Central memory CD8-positive, alpha-beta T cell (primary cell): Measurements from ENCODE around the gene KRTAP3-2.
"Not testable (repeated sequence)": the region's sequence is repeated elsewhere in the genome, so short reads cannot be mapped to it uniquely, and the experiment has no call there.

Experiments
- ATAC-seq: fragments of 150-1000 bp; cut with Tn5 transposase; replicated peaks from 2 replicates; pipeline ENCODE4 v1.10.0; 2022; ENCODE audit warnings: mild to moderate bottlenecking, moderate FRiP score, moderate number of reproducible peaks; ENCODE audit not compliant: poor library complexity, severe bottlenecking; ENCODE audit errors: extremely low read depth
- DNase-seq, 2 donors: peaks; one replicate each; pipeline ENCODE4 v3.0.0; 2021; ENCODE audit warnings: low spot score in 2 of 2
- H3K27ac Mint-ChIP-seq: one replicate; pipeline ENCODE4 v1.8.0; 2022; ENCODE audit warnings: low read depth, mild to moderate bottlenecking, moderate library complexity, mixed read lengths
- H3K27me3 Mint-ChIP-seq: one replicate; pipeline ENCODE4 v1.8.0; 2022; ENCODE audit warnings: mixed read lengths
- H3K36me3 Mint-ChIP-seq: one replicate; pipeline ENCODE4 v1.8.0; 2022; ENCODE audit warnings: mild to moderate bottlenecking, moderate library complexity, mixed read lengths; ENCODE audit not compliant: insufficient read depth
- H3K4me1 Mint-ChIP-seq: one replicate; pipeline ENCODE4 v1.8.0; 2022; ENCODE audit warnings: mixed read lengths
- H3K4me3 Mint-ChIP-seq: one replicate; pipeline ENCODE4 v1.8.0; 2022; ENCODE audit warnings: mild to moderate bottlenecking, moderate library complexity, mixed read lengths
- H3K9me3 Mint-ChIP-seq: one replicate; pipeline ENCODE4 v1.8.0; 2022; ENCODE audit warnings: mixed read lengths

KRTAP3-2 gene

DNA sequence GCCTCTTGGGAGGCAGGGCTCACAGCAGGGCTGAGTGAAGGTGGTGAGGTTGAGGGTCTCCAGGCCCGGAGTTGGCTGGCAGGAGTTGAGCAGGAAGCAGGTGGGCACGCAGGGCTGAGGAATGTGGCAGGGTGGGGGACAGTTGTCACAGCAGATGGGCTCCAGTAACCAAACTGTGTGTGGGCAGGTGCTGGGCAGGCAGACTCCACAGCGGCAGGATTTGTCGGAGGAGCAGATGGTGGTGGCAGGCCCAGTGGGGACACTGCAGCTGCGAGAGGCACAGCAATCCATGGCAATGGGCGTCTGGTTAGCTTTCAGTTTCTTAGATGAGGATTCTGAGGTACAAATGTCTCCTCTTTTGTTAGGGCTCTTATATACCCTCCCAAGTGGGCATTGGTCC is at the start of gene KRTAP3-2:
KRTAP3-2 (minus strand) TSS at position 344 of the 400 bp plus-strand sequence; CDS start at position 291, 53 bp downstream.
- not testable (repeated sequence) for H3K9me3 Mint-ChIP-seq, H3K4me1 Mint-ChIP-seq, ATAC-seq, DNase-seq, H3K4me3 Mint-ChIP-seq, H3K36me3 Mint-ChIP-seq, H3K27ac Mint-ChIP-seq
- H3K27me3 Mint-ChIP-seq, result peaks cover 96% of the 10 kb centered on the region

DNA sequence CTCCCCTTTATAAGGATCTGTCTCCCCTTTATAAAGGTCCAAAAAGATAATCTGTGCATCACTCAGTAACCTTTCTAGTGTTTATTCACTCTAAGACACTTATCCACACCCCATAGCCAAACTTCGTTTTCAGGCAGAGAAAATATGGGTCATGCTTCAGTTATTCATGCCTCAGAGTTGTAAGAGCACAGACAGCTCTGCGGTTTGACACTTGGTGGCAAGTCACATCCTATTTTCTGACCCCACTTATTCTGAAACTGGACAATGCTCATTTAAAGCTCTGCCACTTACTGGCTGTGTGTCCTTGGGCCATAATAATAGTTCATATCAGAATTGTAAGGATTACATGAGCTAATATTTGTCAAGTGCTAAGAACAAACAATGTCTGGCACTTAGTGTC is 49.4 kb upstream of the KRTAP3-2 start:
- Mint-ChIP-seq H3K4me1 (no peaks in the 10 kb centered on the region), H3K27ac (no peak overlapping the region), H3K36me3 (no peaks in the 10 kb centered on the region), H3K4me3 (no peak overlapping the region), H3K9me3 (no peaks in the 10 kb centered on the region), H3K27me3 (peaks cover 81% of the 10 kb centered on the region)
- DNase-seq, result no peak
- no peak for ATAC-seq

GRCh38 chr17:41048441-41048840 is 48.7 kb upstream of the KRTAP3-2 start:
- ATAC-seq, result no peak

DNA sequence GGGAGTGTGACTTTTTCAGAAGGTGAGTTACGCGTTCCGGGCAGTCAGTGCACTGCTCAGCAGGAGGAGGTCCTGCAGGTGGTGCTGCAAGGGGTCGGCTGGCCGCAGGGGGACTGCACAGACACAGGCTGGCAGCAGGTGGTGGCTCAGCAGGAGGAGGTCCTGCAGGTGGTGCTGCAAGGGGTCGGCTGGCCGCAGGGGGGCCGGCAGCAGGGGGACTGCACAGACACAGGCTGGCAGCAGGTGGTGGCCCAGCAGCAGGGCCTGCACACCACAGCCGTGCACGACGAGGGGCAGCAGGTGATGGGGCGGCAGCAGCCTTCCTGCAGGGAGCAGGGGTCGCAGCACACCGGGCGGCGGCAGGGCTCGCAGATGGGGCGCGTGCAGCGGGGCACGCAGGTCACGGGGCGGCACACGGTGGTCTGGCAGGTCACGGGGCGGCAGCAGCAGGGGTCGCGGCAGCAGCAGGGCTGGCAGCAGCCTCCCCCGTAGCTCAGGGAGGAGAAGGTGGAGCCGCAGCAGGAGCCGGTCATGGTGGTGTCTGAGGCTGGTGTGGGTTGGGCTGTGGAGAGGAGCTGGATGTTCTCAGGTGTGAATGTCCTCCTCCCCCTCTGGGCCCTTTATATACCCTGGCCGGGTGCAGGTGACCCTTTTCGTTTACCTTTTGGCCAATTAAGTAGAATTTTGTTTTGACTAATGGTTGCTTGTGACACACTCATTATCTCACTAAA is 47.2 kb upstream of the KRTAP3-2 start, which contains the start of gene KRTAP2-1:
KRTAP2-1 (minus strand) TSS at position 582 of the 731 bp plus-strand sequence; CDS start at position 533, 49 bp downstream.
- ATAC-seq, H3K36me3 Mint-ChIP-seq, DNase-seq, H3K4me3 Mint-ChIP-seq, H3K4me1 Mint-ChIP-seq, H3K9me3 Mint-ChIP-seq, H3K27ac Mint-ChIP-seq: not testable (repeated sequence)
- peaks cover 67% of the 10 kb centered on the region for H3K27me3 Mint-ChIP-seq

More at GRCh38 chr17:41048441-41048840, 48.7 kb upstream of the KRTAP3-2 start:
- no peaks in the 10 kb centered on the region for H3K9me3 Mint-ChIP-seq
- DNase-seq, result no peak
- H3K4me1 Mint-ChIP-seq, result no peaks in the 10 kb centered on the region
- H3K27ac Mint-ChIP-seq, result no peak overlapping the region
- H3K36me3 Mint-ChIP-seq, result no peaks in the 10 kb centered on the region
- H3K4me3 Mint-ChIP-seq, result no peak overlapping the region
- peaks cover 74% of the 10 kb centered on the region for H3K27me3 Mint-ChIP-seq

- H3K4me3 Mint-ChIP-seq, result no peak overlapping the region
- H3K36me3 Mint-ChIP-seq, result no peaks in the 10 kb centered on the region
- no peaks in the 10 kb centered on the region for H3K4me1 Mint-ChIP-seq
- no peaks in the 10 kb centered on the region for H3K9me3 Mint-ChIP-seq
- H3K27ac Mint-ChIP-seq, result no peak overlapping the region
- DNase-seq, result no peak
- ATAC-seq, result no peak
- H3K27me3 Mint-ChIP-seq, result peaks cover 67% of the 10 kb centered on the region
These were observed 43.2 kb upstream of the KRTAP3-2 start for GRCh38 chr17:41042953-41043352.

GRCh38 chr17:41040783-41041571 is 41.3 kb upstream of the KRTAP3-2 start, which contains the start of gene KRTAP1-1:
Gene KRTAP1-1, minus strand, starts transcription at chr17:41041450. Its CDS starts 53 bp downstream, at chr17:41041397.
- ATAC-seq, H3K36me3 Mint-ChIP-seq, H3K4me1 Mint-ChIP-seq, H3K27ac Mint-ChIP-seq, H3K9me3 Mint-ChIP-seq, DNase-seq, H3K4me3 Mint-ChIP-seq: not testable (repeated sequence)
- peaks cover 61% of the 10 kb centered on the region for H3K27me3 Mint-ChIP-seq

DNA sequence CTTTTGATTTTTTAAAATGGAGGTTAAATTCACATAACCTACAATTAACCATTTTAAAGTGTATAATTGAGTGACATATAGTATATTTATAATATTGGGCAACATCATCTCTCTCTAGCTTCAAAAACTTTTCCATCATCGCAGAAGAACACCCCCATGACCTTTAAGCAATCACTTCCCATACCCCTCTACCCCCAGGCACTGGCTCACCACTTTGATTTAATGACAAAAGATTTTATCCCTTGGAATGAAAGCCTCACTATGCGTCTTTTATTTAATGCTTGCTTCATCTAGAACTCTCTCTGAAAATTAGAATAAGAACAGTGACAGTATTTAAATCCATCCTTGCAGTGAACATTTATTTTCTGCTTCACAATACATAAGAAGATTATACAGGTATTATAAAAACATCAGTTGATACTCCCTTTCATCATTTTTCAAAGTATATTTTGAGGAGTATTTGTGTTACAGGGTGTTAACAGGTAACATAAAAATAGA is 38.2 kb upstream of the KRTAP3-2 start:
- no peak for ATAC-seq
- no peaks in the 10 kb centered on the region for H3K36me3 Mint-ChIP-seq
- H3K27ac Mint-ChIP-seq, result no peak overlapping the region
- H3K9me3 Mint-ChIP-seq, result no peaks in the 10 kb centered on the region
- no peak for DNase-seq
- H3K4me3 Mint-ChIP-seq, result no peak overlapping the region
- peaks cover 74% of the 10 kb centered on the region for H3K27me3 Mint-ChIP-seq
- no peaks in the 10 kb centered on the region for H3K4me1 Mint-ChIP-seq

DNA sequence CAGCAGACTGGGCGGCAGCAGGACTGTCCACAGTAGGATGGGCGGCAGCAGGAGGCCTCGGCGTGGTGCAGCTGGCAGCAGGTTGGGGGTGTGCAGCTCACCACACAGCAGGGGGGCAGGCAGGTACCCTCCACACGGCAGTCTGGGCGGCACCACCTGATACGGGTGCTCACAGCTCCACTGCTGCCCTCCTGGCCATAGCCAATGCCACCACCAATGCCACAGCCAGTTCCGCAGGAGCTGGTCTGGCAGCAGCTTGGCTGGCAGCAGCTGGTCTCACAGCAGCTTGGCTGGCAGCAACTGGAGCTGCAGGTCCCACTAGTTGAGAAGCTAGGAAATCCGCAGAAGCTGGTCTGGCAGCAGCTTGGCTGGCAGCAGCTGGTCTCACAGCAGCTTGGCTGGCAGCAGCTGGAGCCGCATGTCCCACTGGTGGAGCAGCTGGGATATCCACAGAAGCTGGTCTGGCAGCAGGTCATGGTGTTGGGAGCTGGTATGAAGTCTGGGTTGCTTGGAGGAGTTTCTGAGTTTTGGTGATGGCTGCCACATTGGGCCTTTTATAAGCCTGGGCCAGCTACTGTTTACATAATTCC is 34.7 kb upstream of the KRTAP3-2 start, which contains the start of gene KRTAP1-3:
KRTAP1-3 (minus strand) TSS at position 529 of the 590 bp plus-strand sequence; CDS start at position 476, 53 bp downstream.
- DNase-seq, H3K4me1 Mint-ChIP-seq, H3K36me3 Mint-ChIP-seq, H3K27ac Mint-ChIP-seq, H3K4me3 Mint-ChIP-seq, ATAC-seq, H3K9me3 Mint-ChIP-seq: not testable (repeated sequence)
- H3K27me3 Mint-ChIP-seq, result peaks cover 69% of the 10 kb centered on the region

- peaks cover 77% of the 10 kb centered on the region for H3K27me3 Mint-ChIP-seq
- DNase-seq, result no peak
- no peaks in the 10 kb centered on the region for H3K4me1 Mint-ChIP-seq
- H3K36me3 Mint-ChIP-seq, result no peaks in the 10 kb centered on the region
- no peak for ATAC-seq
- H3K4me3 Mint-ChIP-seq, result no peak within 1 kb of the TSS
- H3K9me3 Mint-ChIP-seq, result no peaks in the 10 kb centered on the region
- H3K27ac Mint-ChIP-seq, result no peak within 1 kb of the TSS
These were observed 30.0 kb upstream of the KRTAP3-2 start, which contains the start of gene KRTAP1-4 for GRCh38 chr17:41029633-41030245. Gene KRTAP1-4, minus strand, starts transcription at chr17:41030195. Its CDS starts 117 bp downstream, at chr17:41030078.

- ATAC-seq, result no peak
- Mint-ChIP-seq H3K27ac (no peak within 1 kb of the TSS), H3K4me3 (no peak within 1 kb of the TSS), H3K4me1 (no peaks in the 10 kb centered on the region), H3K9me3 (no peaks in the 10 kb centered on the region), H3K36me3 (no peaks in the 10 kb centered on the region), H3K27me3 (peaks cover 82% of the 10 kb centered on the region)
- no peak for DNase-seq
These were observed 27.2 kb upstream of the KRTAP3-2 start, which contains the start of gene KRTAP1-5 for GRCh38 chr17:41026715-41027471. Gene KRTAP1-5, minus strand, starts transcription at chr17:41027208. Its CDS starts 53 bp downstream, at chr17:41027155.

GRCh38 chr17:41024697-41025096 is 25.0 kb upstream of the KRTAP3-2 start:
- Mint-ChIP-seq H3K27ac (no peak overlapping the region), H3K4me1 (no peaks in the 10 kb centered on the region), H3K36me3 (no peaks in the 10 kb centered on the region), H3K9me3 (no peaks in the 10 kb centered on the region), H3K4me3 (no peak overlapping the region), H3K27me3 (peaks cover 70% of the 10 kb centered on the region)
- DNase-seq (no peak), ATAC-seq (no peak)
